Chondrocyte (in vitro differentiated cells): ENCODE data around the gene GRB10. TPM values are rescaled to one million over a fixed set of nuclear protein-coding genes. Genes with fewer than 3 reads are reported as not detected.
"Not testable (repeated sequence)": the region's sequence is repeated elsewhere in the genome, so short reads cannot be mapped to it uniquely, and the experiment has no call there.

Source experiments
- DNase-seq: peaks from one replicate; pipeline ENCODE4 v3.0.0; 2021; ENCODE audit warnings: mixed read lengths, low spot score
- H3K27ac Mint-ChIP-seq: one replicate; pipeline ENCODE4 v1.8.0; 2021; ENCODE audit warnings: mild to moderate bottlenecking, moderate library complexity, mixed read lengths; ENCODE audit not compliant: unreplicated experiment
- H3K27me3 Mint-ChIP-seq: 2 replicates; pipeline ENCODE4 v1.8.0; 2021; ENCODE audit warnings: low read depth, mixed read lengths
- H3K36me3 Mint-ChIP-seq: 2 replicates; pipeline ENCODE4 v1.8.0; 2021; ENCODE audit warnings: low read depth, mixed read lengths
- H3K4me1 Mint-ChIP-seq: 2 replicates; pipeline ENCODE4 v1.8.0; 2021; ENCODE audit warnings: low read depth, mild to moderate bottlenecking, mixed read lengths
- H3K4me3 Mint-ChIP-seq: one replicate; pipeline ENCODE4 v1.8.0; 2021; ENCODE audit warnings: mild to moderate bottlenecking, moderate library complexity, mixed read lengths; ENCODE audit not compliant: unreplicated experiment
- H3K9me3 Mint-ChIP-seq: 2 replicates; pipeline ENCODE4 v1.8.0; 2021; ENCODE audit warnings: low read depth, mixed read lengths
- CTCF ChIP-seq: fragments of 200-600 bp; sonication (generic); IDR thresholded peaks from 2 replicates; pipeline ENCODE4 v1.5.0; 2021; ENCODE audit warnings: antibody characterized with exemption, mild to moderate bottlenecking, moderate library complexity
- total RNA-seq: library from RNA; stranded (reverse); gene quantifications from 3 replicates; pipeline ENCODE4 v1.2.1, GENCODE V29; 2021

Gene GRB10
- total RNA-seq, 1 donor from 2014 or later, result 73.7 TPM

- H3K27me3 Mint-ChIP-seq, result no peaks in the 10 kb centered on the region
- TF ChIP-seq CTCF, result no peak
- no peak overlapping the region for H3K4me3 Mint-ChIP-seq
- H3K9me3 Mint-ChIP-seq, result no peaks in the 10 kb centered on the region
- H3K36me3 Mint-ChIP-seq, result no peaks in the 10 kb centered on the region
- DNase-seq, result no peak
- no peak overlapping the region for H3K27ac Mint-ChIP-seq
- H3K4me1 Mint-ChIP-seq, result peaks cover 31% of the 10 kb centered on the region
Observed at GRCh38 chr7:50778189-50778588, 4.5 kb downstream of the GRB10 start.

- Mint-ChIP-seq H3K4me3 (no peak overlapping the region), H3K27ac (no peak overlapping the region), H3K4me1 (peaks cover 44% of the 10 kb centered on the region), H3K9me3 (peaks cover 2% of the 10 kb centered on the region), H3K36me3 (no peaks in the 10 kb centered on the region), H3K27me3 (no peaks in the 10 kb centered on the region)
- TF ChIP-seq CTCF, result no peak
- no peak for DNase-seq
Observed at GRCh38 chr7:50775836-50776235, 6.9 kb downstream of the GRB10 start.

- TF ChIP-seq CTCF, result no peak
- H3K27ac Mint-ChIP-seq, result no peak overlapping the region
- no peaks in the 10 kb centered on the region for H3K36me3 Mint-ChIP-seq
- DNase-seq, result no peak
- peaks cover 45% of the 10 kb centered on the region for H3K4me1 Mint-ChIP-seq
- H3K9me3 Mint-ChIP-seq, result peaks cover 2% of the 10 kb centered on the region
- H3K27me3 Mint-ChIP-seq, result no peaks in the 10 kb centered on the region
- no peak overlapping the region for H3K4me3 Mint-ChIP-seq
Observed at GRCh38 chr7:50775231-50775630, 7.5 kb downstream of the GRB10 start.

- Mint-ChIP-seq H3K4me1 (peaks cover 44% of the 10 kb centered on the region), H3K27me3 (no peaks in the 10 kb centered on the region), H3K9me3 (peaks cover 2% of the 10 kb centered on the region), H3K36me3 (no peaks in the 10 kb centered on the region), H3K4me3 (no peak overlapping the region), H3K27ac (no peak overlapping the region)
- peak; percentile 23 for TF ChIP-seq CTCF
- DNase-seq, result no peak
Observed at GRCh38 chr7:50774319-50774718, 8.4 kb downstream of the GRB10 start.

GRCh38 chr7:50773071-50773470 lies 9.6 kb downstream of the GRB10 start:
- H3K27ac Mint-ChIP-seq, DNase-seq, H3K4me3 Mint-ChIP-seq, H3K9me3 Mint-ChIP-seq, H3K36me3 Mint-ChIP-seq, H3K27me3 Mint-ChIP-seq: not testable (repeated sequence)
- peaks cover 44% of the 10 kb centered on the region for H3K4me1 Mint-ChIP-seq

GRCh38 chr7:50771120-50772002 lies 11.3 kb downstream of the GRB10 start:
- TF ChIP-seq CTCF, result no peak
- Mint-ChIP-seq H3K9me3 (peaks cover 2% of the 10 kb centered on the region), H3K4me3 (no peak overlapping the region), H3K27me3 (no peaks in the 10 kb centered on the region), H3K4me1 (peaks cover 52% of the 10 kb centered on the region), H3K27ac (no peak overlapping the region), H3K36me3 (no peaks in the 10 kb centered on the region)
- DNase-seq, result no peak
